C4-2B (cell line): ENCODE results near the gene RP9.

Experiments used
- ZFX ChIP-seq: fragments of 450-650 bp; IDR thresholded peaks from 2 replicates; pipeline ENCODE4 v1.6.1; 2017
- TF ChIP-seq, protein P1 (sequence below): fragments of 450-650 bp; conservative IDR thresholded peaks from 2 replicates; pipeline ENCODE4 v1.5.1; 2017; ENCODE audit warnings: mild to moderate bottlenecking

DNA sequence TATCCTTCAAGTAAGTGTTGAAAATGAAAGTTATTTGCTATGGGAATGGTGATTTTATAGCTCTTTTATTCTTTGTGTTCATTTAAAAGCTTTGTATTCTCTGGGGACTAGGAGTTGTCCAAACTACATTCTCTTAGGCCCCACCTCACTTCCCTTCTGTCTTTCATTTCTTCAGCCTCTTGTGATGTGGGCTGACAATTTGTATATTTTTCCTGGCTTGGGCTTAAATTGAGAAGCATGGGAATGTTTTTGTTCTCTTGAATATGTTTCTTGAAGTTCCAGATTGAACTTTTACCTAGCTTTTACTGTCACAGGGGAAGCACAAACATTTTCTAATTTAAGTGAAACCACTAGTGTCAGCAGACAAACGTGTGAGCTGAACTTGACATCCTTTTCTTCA lies 48.1 kb upstream of the RP9 start:
- TF ChIP-seq, protein P1, sequence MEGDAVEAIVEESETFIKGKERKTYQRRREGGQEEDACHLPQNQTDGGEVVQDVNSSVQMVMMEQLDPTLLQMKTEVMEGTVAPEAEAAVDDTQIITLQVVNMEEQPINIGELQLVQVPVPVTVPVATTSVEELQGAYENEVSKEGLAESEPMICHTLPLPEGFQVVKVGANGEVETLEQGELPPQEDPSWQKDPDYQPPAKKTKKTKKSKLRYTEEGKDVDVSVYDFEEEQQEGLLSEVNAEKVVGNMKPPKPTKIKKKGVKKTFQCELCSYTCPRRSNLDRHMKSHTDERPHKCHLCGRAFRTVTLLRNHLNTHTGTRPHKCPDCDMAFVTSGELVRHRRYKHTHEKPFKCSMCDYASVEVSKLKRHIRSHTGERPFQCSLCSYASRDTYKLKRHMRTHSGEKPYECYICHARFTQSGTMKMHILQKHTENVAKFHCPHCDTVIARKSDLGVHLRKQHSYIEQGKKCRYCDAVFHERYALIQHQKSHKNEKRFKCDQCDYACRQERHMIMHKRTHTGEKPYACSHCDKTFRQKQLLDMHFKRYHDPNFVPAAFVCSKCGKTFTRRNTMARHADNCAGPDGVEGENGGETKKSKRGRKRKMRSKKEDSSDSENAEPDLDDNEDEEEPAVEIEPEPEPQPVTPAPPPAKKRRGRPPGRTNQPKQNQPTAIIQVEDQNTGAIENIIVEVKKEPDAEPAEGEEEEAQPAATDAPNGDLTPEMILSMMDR = no peak
- TF ChIP-seq ZFX = no peak
